CD4-positive, alpha-beta memory T cell (primary cell): ENCODE results near the gene DMKN. TPM values are rescaled to one million over a fixed set of nuclear protein-coding genes. Genes with fewer than 3 reads are reported as not detected.
"Not testable (repeated sequence)": the region's sequence is repeated elsewhere in the genome, so short reads cannot be mapped to it uniquely, and the experiment has no call there.

ENCODE experiments used
- CTCF ChIA-PET: fragments of 350-600 bp; sonication (Branson Sonifier 250); formaldehyde crosslinking; loops from one replicate; lab custom pipeline; 2021; ENCODE audit warnings: inconsistent platforms; ENCODE audit not compliant: partially characterized antibody; lab: Charles Lee
- POLR2A ChIA-PET: fragments of 350-600 bp; sonication (Branson Sonifier 250); formaldehyde crosslinking; loops from one replicate; lab custom pipeline; 2021; ENCODE audit not compliant: partially characterized antibody; lab: Charles Lee
- DNase-seq, 5 donors: peaks; one replicate each; pipeline versions ENCODE4 v3.0.0 to v3.0.0-alpha.2; 2020 to 2022; ENCODE audit warnings: mixed read lengths in 1 of 5
- H3K27ac ChIP-seq: one replicate; pipeline ENCODE4 v1.7.0; 2013; ENCODE audit warnings: low read depth, low read length
- H3K27me3 ChIP-seq: 2 replicates; pipeline ENCODE4 v1.7.0; 2013; ENCODE audit warnings: mild to moderate bottlenecking, low read length, moderate library complexity; ENCODE audit not compliant: insufficient read depth
- H3K36me3 ChIP-seq: 2 replicates; pipeline ENCODE4 v1.7.0; 2013; ENCODE audit warnings: mild to moderate bottlenecking, low read length, moderate library complexity; ENCODE audit not compliant: insufficient read depth
- H3K4me1 ChIP-seq: 2 replicates; pipeline ENCODE4 v1.7.0; 2013; ENCODE audit warnings: mild to moderate bottlenecking, low read length, moderate library complexity; ENCODE audit not compliant: insufficient read depth
- H3K4me3 ChIP-seq, 2 donors: one replicate each; pipeline ENCODE4 v1.7.0; 2013; ENCODE audit warnings: low read length in 2 of 2, mild to moderate bottlenecking in 1 of 2
- H3K9me3 ChIP-seq, 2 donors: one replicate each; pipeline ENCODE4 v1.7.0; 2013; ENCODE audit warnings: low read length in 2 of 2, control low read depth in 1 of 2; ENCODE audit not compliant: control insufficient read depth in 1 of 2
- H3K27ac Mint-ChIP-seq, 7 donors: one replicate each; pipeline ENCODE4 v1.8.0; 2020 to 2021; ENCODE audit warnings: mixed read lengths in 7 of 7, mild to moderate bottlenecking in 6 of 7, inconsistent platforms in 3 of 7, moderate library complexity in 3 of 7
- H3K27me3 Mint-ChIP-seq, 2 donors: one replicate each; pipeline ENCODE4 v1.8.0; 2020 to 2021; ENCODE audit warnings: mixed read lengths in 2 of 2
- H3K36me3 Mint-ChIP-seq, 2 donors: one replicate each; pipeline ENCODE4 v1.8.0; 2020 to 2021; ENCODE audit warnings: mixed read lengths in 2 of 2, inconsistent platforms in 1 of 2, mild to moderate bottlenecking in 1 of 2
- H3K4me1 Mint-ChIP-seq, 4 donors: one replicate each; pipeline ENCODE4 v1.8.0; 2020 to 2021; ENCODE audit warnings: mixed read lengths in 4 of 4, mild to moderate bottlenecking in 1 of 4
- H3K4me3 Mint-ChIP-seq, 8 donors: one replicate each; pipeline ENCODE4 v1.8.0; 2020 to 2021; ENCODE audit warnings: mixed read lengths in 8 of 8, mild to moderate bottlenecking in 7 of 8, moderate library complexity in 6 of 8, inconsistent platforms in 3 of 8
- H3K9me3 Mint-ChIP-seq, 8 donors: one replicate each; pipeline ENCODE4 v1.8.0; 2020 to 2021; ENCODE audit warnings: mixed read lengths in 8 of 8, mild to moderate bottlenecking in 5 of 8, inconsistent platforms in 3 of 8, moderate library complexity in 1 of 8
- intact Hi-C: fragments of 100-400 bp; cut with micrococcal nuclease; formaldehyde crosslinking; loops from one replicate; pipeline ENCODE4 v1.15.1; 2023
- polyA plus RNA-seq, 2 donors: library from polyadenylated mRNA; unstranded; fragments of 300-500 nt; fragmentation: Illumina TruSeq; gene quantifications; one replicate each; pipeline ENCODE4 v1.2.3, GENCODE V29; 2021
- total RNA-seq, 2 experiments: library from RNA; stranded (reverse); gene quantifications; one replicate each; pipeline ENCODE4 v1.2.3, GENCODE V29; 2021

DMKN gene
- total and polyA plus RNA-seq, 4 experiments from 2014 or later = 0.89 to 1.4 (median 0.97) TPM; not detected in 1

DNA sequence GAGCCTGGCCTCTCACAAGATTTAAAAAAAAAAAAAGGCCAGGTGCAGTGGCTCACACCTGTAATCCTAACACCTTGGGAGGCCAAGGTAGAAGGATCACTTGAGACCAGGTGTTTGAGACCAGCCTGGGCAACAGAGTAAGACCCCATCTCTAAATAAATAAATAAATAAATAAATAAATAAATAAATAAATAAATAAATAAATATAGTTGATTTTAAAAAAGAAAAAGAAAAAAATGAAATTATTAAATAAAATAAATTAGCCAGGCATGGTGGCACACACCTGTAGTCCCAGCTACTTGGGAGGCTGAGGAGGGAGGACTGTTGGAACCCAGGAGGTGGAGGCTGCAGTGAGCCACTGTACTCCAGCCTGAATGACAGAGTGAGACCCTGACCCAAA is 51.7 kb downstream of the DMKN start:
- not testable (repeated sequence) for H3K27ac ChIP-seq, DNase-seq, H3K27me3 ChIP-seq, H3K9me3 ChIP-seq, H3K4me3 Mint-ChIP-seq, H3K9me3 Mint-ChIP-seq, H3K4me3 ChIP-seq, H3K36me3 Mint-ChIP-seq, H3K27me3 Mint-ChIP-seq, H3K36me3 ChIP-seq
- intact Hi-C loops = loop anchor here (10.0 kb wide), 1 partner anchor 247 kb away; no protein-coding TSS in a partner anchor
- Mint-ChIP-seq H3K4me1 (peaks cover 30 to 74% (median 54%) of the 10 kb centered on the region in 4 donors), H3K27ac (peak overlapping the region in 2 of 7 donors; percentile 78 to 100)
- H3K4me1 ChIP-seq = peaks cover 58% of the 10 kb centered on the region
- CTCF ChIA-PET = interaction anchor here (1.2 to 5.5 kb wide), 4 partner anchors 9 to 107 kb away, joined by 3 to 60 read pairs (median 10); no protein-coding TSS in a partner anchor
- POLR2A ChIA-PET = interaction anchor here (0.8 to 1.7 kb wide), 10 partner anchors 13 to 250 kb away, joined by 3 to 14 read pairs (median 4); partner anchors contain the start of gene FFAR3

DNA sequence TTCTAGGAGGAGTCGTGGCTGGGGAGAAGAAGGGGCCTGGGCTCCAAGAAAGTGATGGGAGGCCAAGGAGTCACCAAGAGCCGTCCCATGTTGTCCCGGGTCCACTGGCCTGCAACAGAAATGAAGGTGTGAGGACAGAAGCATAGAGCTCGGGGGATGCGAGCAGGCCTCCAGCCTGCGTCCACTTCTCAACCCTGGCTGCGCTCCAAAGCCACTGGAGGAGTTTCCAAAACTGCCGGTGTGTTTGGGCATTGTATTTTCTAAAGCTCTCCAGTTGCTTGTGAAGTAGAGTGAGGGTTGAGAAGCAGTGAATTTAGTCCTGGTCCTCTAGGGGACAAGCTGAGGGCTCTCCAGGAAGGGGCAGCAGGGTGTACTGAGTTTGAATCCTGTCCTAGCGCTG is 52.4 kb downstream of the DMKN start:
- H3K27me3 ChIP-seq = no peaks in the 10 kb centered on the region
- ChIA-PET CTCF (interaction anchor here (5.5 kb wide), 1 partner anchor 106 kb away, joined by 60 read pairs; no protein-coding TSS in a partner anchor), POLR2A (interaction anchor here (0.8 kb wide), 1 partner anchor 9 kb away, joined by 3 read pairs; no protein-coding TSS in a partner anchor)
- H3K27ac ChIP-seq = no peak overlapping the region
- Mint-ChIP-seq H3K4me3 (peak overlapping the region in 2 of 8 donors; percentile 7 to 39), H3K9me3 (no peaks in the 10 kb centered on the region), H3K27ac (peak overlapping the region in 4 of 7 donors; percentile 78 to 89 (median 82)), H3K27me3 (peaks cover 0 to 1% of the 10 kb centered on the region in 2 donors), H3K4me1 (peaks cover 31 to 75% (median 56%) of the 10 kb centered on the region in 4 donors), H3K36me3 (no peaks in the 10 kb centered on the region)
- intact Hi-C loops = loop anchor here (10.0 kb wide), 1 partner anchor 246 kb away; no protein-coding TSS in a partner anchor
- DNase-seq = no peak
- H3K9me3 ChIP-seq = no peaks in the 10 kb centered on the region
- no peak overlapping the region for H3K4me3 ChIP-seq
- peaks cover 61% of the 10 kb centered on the region for H3K4me1 ChIP-seq
- H3K36me3 ChIP-seq = no peaks in the 10 kb centered on the region

DNA sequence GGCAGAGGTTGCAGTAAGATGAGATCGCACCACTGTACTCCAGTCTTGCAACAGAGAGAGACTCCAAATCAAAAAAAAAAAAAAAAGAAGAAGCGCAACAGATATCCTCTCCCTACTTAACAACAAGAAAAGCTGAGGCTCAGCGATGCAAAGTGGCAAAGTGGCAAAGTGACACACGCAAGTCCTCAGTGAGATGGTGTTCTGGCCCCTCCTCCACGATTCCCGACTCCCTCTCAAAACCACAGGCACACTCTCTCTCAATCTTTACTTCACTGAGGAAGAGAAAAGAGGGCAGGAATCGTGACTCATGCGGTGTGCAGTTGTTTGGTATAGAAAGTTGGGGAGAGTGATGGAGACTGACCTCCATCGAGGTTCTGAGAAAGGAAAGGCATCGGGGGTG is 52.8 kb downstream of the DMKN start:
- POLR2A ChIA-PET = interaction anchor here (0.6 to 0.8 kb wide), 2 partner anchors 10 to 63 kb away, joined by 3 read pairs; no protein-coding TSS in a partner anchor
- Mint-ChIP-seq H3K36me3 (no peaks in the 10 kb centered on the region), H3K4me3 (peak overlapping the region in 5 of 8 donors; percentile 4 to 39 (median 37)), H3K27ac (peak overlapping the region in 5 of 7 donors; percentile 16 to 89 (median 85)), H3K4me1 (peaks cover 35 to 80% (median 60%) of the 10 kb centered on the region in 4 donors), H3K9me3 (no peaks in the 10 kb centered on the region), H3K27me3 (peaks cover 0 to 1% of the 10 kb centered on the region in 2 donors)
- no peak for DNase-seq
- Histone ChIP-seq H3K9me3 (no peaks in the 10 kb centered on the region), H3K36me3 (no peaks in the 10 kb centered on the region), H3K27me3 (no peaks in the 10 kb centered on the region), H3K27ac (no peak overlapping the region), H3K4me3 (no peak overlapping the region), H3K4me1 (peaks cover 65% of the 10 kb centered on the region)
- intact Hi-C loops = loop anchor here (10.0 kb wide), 1 partner anchor 246 kb away; no protein-coding TSS in a partner anchor
- CTCF ChIA-PET = interaction anchor here (1.0 to 5.5 kb wide), 3 partner anchors 9 to 106 kb away, joined by 3 to 60 read pairs (median 3); partner anchors contain the start of gene FFAR2

DNA sequence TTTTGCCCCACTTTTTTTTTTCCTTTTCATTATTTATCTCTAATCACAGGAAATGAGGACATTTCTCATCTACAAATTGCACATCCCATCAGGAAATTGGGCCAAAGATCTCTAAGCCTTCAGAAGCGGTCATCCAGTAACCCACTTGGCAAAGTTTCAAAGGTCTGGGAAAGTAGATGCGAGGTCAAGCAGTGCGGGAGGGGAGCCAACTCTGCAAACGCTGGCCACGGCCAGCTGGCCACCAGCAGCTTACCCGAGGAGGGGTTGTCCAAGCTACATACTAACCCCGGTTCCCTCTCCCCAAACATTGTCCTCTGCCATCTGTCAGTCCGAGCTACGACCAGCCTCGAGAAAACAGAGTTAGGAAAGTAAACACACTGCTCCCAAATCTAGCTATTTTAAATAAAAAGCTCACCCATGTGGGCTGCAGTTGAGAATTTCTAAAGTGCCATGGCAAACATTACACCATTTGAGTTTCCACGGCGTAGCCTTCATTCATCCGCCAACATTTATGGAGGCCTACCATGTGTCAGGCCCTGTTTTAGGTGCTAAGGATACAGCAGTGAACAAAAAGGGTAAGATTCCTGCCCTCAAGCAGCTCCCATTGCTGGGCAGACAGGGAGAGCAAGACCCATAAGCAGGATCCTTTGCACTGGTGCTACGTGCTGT is 53.9 kb downstream of the DMKN start:
- H3K9me3 Mint-ChIP-seq = no peaks in the 10 kb centered on the region
- no peaks in the 10 kb centered on the region for H3K27me3 Mint-ChIP-seq
- H3K4me3 Mint-ChIP-seq = no peak overlapping the region
- peak overlapping the region in 3 of 7 donors; percentile 40 to 78 (median 68) for H3K27ac Mint-ChIP-seq
- Histone ChIP-seq H3K27ac (no peak overlapping the region), H3K9me3 (no peaks in the 10 kb centered on the region), H3K4me3 (no peak overlapping the region), H3K4me1 (peaks cover 69% of the 10 kb centered on the region), H3K27me3 (no peaks in the 10 kb centered on the region), H3K36me3 (no peaks in the 10 kb centered on the region)
- H3K36me3 Mint-ChIP-seq = no peaks in the 10 kb centered on the region
- peaks cover 39 to 76% (median 56%) of the 10 kb centered on the region in 4 donors for H3K4me1 Mint-ChIP-seq
- POLR2A ChIA-PET = interaction anchor here (0.6 to 1.5 kb wide), 2 partner anchors 35 to 62 kb away, joined by 3 to 4 read pairs; no protein-coding TSS in a partner anchor
- CTCF ChIA-PET = interaction anchor here (1.0 to 5.5 kb wide), 4 partner anchors 9 to 105 kb away, joined by 3 to 60 read pairs (median 6); partner anchors contain the start of gene FFAR2
- DNase-seq = no peak
- intact Hi-C loops = loop anchor here (10.0 kb wide), 1 partner anchor 245 kb away; no protein-coding TSS in a partner anchor

DNA sequence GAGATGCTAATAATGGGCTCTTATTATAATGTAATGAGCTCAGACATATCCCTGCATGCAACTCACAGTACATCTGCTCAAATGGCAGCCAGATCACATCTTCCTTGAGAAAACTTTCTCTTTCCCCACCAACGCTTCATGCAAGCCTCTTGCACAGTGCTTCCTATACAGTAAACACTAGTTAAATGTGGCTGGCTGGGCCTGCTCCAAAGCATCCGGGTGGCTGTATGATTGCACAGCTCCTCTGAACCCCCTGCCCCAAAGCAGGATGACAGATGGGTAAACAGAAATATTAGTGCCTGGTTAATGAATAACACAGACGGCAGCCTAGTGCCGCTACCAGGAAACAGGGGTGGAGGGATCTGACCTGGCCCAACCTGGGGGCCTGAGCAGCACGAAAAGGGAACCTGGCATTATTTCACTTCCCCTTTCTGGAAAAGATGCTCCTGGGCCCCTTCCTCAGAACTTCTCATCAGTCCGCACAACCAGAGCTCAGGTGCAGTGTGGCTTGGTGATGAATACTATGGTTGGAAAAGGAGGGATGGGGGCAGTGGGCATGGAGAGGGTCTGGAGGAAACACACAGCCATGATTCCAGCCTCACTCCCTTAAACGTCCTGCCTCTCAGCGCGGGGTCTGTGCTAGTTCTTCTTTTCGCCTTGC is 54.6 kb downstream of the DMKN start:
- H3K4me1 ChIP-seq = peaks cover 65% of the 10 kb centered on the region
- Mint-ChIP-seq H3K9me3 (no peaks in the 10 kb centered on the region), H3K36me3 (no peaks in the 10 kb centered on the region), H3K27me3 (no peaks in the 10 kb centered on the region), H3K4me3 (no peak overlapping the region), H3K27ac (peak overlapping the region in 1 of 7 donors; percentile 68), H3K4me1 (peaks cover 38 to 73% (median 52%) of the 10 kb centered on the region in 4 donors)
- H3K27ac ChIP-seq = no peak overlapping the region
- CTCF ChIA-PET = interaction anchor here (2.1 to 2.4 kb wide), 2 partner anchors 9 to 106 kb away, joined by 5 to 9 read pairs; no protein-coding TSS in a partner anchor
- POLR2A ChIA-PET = interaction anchor here (1.5 kb wide), 1 partner anchor 36 kb away, joined by 4 read pairs; no protein-coding TSS in a partner anchor
- no peaks in the 10 kb centered on the region for H3K9me3 ChIP-seq
- DNase-seq = no peak
- H3K27me3 ChIP-seq = no peaks in the 10 kb centered on the region
- intact Hi-C loops = no loop called here
- H3K36me3 ChIP-seq = no peaks in the 10 kb centered on the region
- no peak overlapping the region for H3K4me3 ChIP-seq

DNA sequence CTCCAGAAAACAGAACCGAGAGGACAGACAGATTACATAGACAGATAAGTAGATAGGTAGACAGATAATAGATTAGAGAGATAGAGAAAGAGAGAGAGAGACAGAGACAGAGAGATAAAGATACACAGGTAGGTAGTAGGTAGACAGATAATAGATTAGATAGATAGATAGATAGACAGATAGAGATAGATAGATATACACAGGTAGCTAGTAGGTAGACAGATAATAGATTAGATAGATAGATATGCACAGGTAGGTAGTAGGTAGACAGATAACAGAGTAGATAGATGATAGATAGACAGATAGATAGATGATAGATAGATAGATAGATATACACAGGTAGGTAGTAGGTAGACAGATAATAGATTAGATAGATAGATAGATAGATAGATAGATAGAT is 55.3 kb downstream of the DMKN start:
- Mint-ChIP-seq H3K4me1 (peaks cover 32 to 68% (median 48%) of the 10 kb centered on the region in 4 donors), H3K4me3 (no peak overlapping the region), H3K27me3 (no peaks in the 10 kb centered on the region), H3K9me3 (no peaks in the 10 kb centered on the region), H3K27ac (peak overlapping the region in 2 of 7 donors; percentile 18 to 75), H3K36me3 (no peaks in the 10 kb centered on the region)
- Histone ChIP-seq H3K4me3 (no peak overlapping the region), H3K4me1 (peaks cover 58% of the 10 kb centered on the region), H3K9me3 (no peaks in the 10 kb centered on the region), H3K36me3 (no peaks in the 10 kb centered on the region), H3K27me3 (no peaks in the 10 kb centered on the region), H3K27ac (no peak overlapping the region)
- ChIA-PET CTCF (interaction anchor here (2.1 to 2.4 kb wide), 2 partner anchors 10 to 105 kb away, joined by 5 to 9 read pairs; no protein-coding TSS in a partner anchor), POLR2A (no interaction called here)
- intact Hi-C loops = no loop called here
- DNase-seq = no peak
